Esophagus squamous epithelium (tissue), 5 donors: Measurements from ENCODE around the gene AHI1. TPM values are rescaled to one million over a fixed set of nuclear protein-coding genes. Genes with fewer than 3 reads are reported as not detected.
A peak's percentile ranks its signal among the peaks of the same experiment; 100 is the strongest.

Experiments used
- DNase-seq: peaks from one replicate; lab custom pipeline; 2025; lab: John Stamatoyannopoulos, UW
- H3K27ac ChIP-seq, 4 donors: fragments of 200-600 bp; sonication (generic); one replicate each; pipeline ENCODE4 v1.5.1; 2016 to 2019; ENCODE audit warnings: mild to moderate bottlenecking in 1 of 4
- H3K27me3 ChIP-seq, 4 donors: fragments of 200-600 bp; sonication (generic); 1 replicate in 3 of 4; 2 replicates in 1 of 4; pipeline versions ENCODE4 v1.5.1 to v1.6.0; 2017 to 2021; ENCODE audit warnings: antibody characterized with exemption in 1 of 4
- H3K36me3 ChIP-seq, 3 donors: fragments of 200-600 bp; sonication (generic); one replicate each; pipeline ENCODE4 v1.5.1; 2016 to 2019
- H3K4me1 ChIP-seq, 3 donors: fragments of 200-600 bp; sonication (generic); one replicate each; pipeline ENCODE4 v1.5.1; 2017 to 2019
- H3K4me3 ChIP-seq, 4 donors: fragments of 200-600 bp; sonication (generic); 1 replicate in 3 of 4; 2 replicates in 1 of 4; pipeline ENCODE4 v1.5.1; 2016 to 2019; ENCODE audit warnings: mild to moderate bottlenecking in 2 of 4, moderate library complexity in 1 of 4
- H3K9me3 ChIP-seq, 3 donors: fragments of 200-600 bp; sonication (generic); one replicate each; pipeline ENCODE4 v1.5.1; 2016 to 2019
- CTCF ChIP-seq, 6 experiments: fragments of 450-650 bp in 4 of 6; fragments of 200-600 bp in 2 of 6; sonication (generic) in 2 of 6; IDR thresholded peaks; one replicate each; pipeline ENCODE4 v1.5.1; 2016 to 2019; ENCODE audit warnings: antibody characterized with exemption in 6 of 6, mild to moderate bottlenecking in 4 of 6, moderate library complexity in 4 of 6
- POLR2A ChIP-seq, 4 donors: fragments of 450-650 bp; IDR thresholded peaks; one replicate each; pipeline ENCODE4 v1.6.1; 2017; ENCODE audit warnings: antibody characterized with exemption in 4 of 4, mild to moderate bottlenecking in 4 of 4, moderate library complexity in 3 of 4
- WGBS, 2 donors: methylation state at CpG; one replicate each; pipeline ENCODE4 v1.1.5; 2018; 5-methylcytosine and 5-hydroxymethylcytosine counted together
- intact Hi-C: fragments of 100-400 bp; cut with DNase I; formaldehyde crosslinking; loops from one replicate; pipeline ENCODE4 v1.15.0; 2022
- total RNA-seq, 4 donors: library from RNA; depleted of rRNA; stranded (reverse); fragments of >200 nt; gene quantifications; one replicate each; pipeline ENCODE4 v1.1.0, GENCODE V29; 2016
- donor health status: DM: yes; HTN: yes; CAD: no.

Gene AHI1
- total RNA-seq, 4 donors from 2014 or later: 4.5 to 24.2 (median 7.6) TPM

- 49 to 75% methylated on average over 2 to 3 of the region's 3 CpGs for WGBS, 2 donors
- intact Hi-C loops: no loop called here
- DNase-seq: no peak
- Histone ChIP-seq H3K4me3 (no peak overlapping the region), H3K27me3 (no peaks in the 10 kb centered on the region), H3K9me3 (no peaks in the 10 kb centered on the region), H3K27ac (no peak overlapping the region), H3K4me1 (no peaks in the 10 kb centered on the region), H3K36me3 (no peaks in the 10 kb centered on the region)
- no peak for TF ChIP-seq POLR2A (IDR thresholded peaks at IDR 0.05)
- no peak for TF ChIP-seq CTCF (IDR thresholded peaks at IDR 0.05)
Observed at GRCh38 chr6:135514706-135515105, 17.2 kb upstream of the AHI1 start.

- intact Hi-C loops: no loop called here
Observed at GRCh38 chr6:135506270-135506997, 8.9 kb upstream of the AHI1 start.

GRCh38 chr6:135505648-135506047 is 8.1 kb upstream of the AHI1 start:
- intact Hi-C loops: no loop called here
- Histone ChIP-seq H3K4me1 (no peaks in the 10 kb centered on the region), H3K4me3 (no peak overlapping the region), H3K9me3 (no peaks in the 10 kb centered on the region), H3K36me3 (no peaks in the 10 kb centered on the region), H3K27me3 (no peaks in the 10 kb centered on the region), H3K27ac (no peak overlapping the region)
- 29 to 50% methylated on average over 1 of the region's 1 CpG for WGBS, 2 donors
- no peak for DNase-seq
- TF ChIP-seq CTCF (IDR thresholded peaks at IDR 0.05) (no peak), POLR2A (IDR thresholded peaks at IDR 0.05) (no peak)

More at GRCh38 chr6:135506270-135506997, 8.9 kb upstream of the AHI1 start:
- no peaks in the 10 kb centered on the region for H3K36me3 ChIP-seq
- H3K27me3 ChIP-seq: no peaks in the 10 kb centered on the region
- H3K27ac ChIP-seq: no peak overlapping the region
- H3K4me1 ChIP-seq: no peaks in the 10 kb centered on the region
- DNase-seq: no peak
- no peak overlapping the region for H3K4me3 ChIP-seq
- TF ChIP-seq POLR2A (IDR thresholded peaks at IDR 0.05) (no peak), CTCF (IDR thresholded peaks at IDR 0.05) (peak; percentile 40 to 62 (median 44))
- WGBS, 2 donors: 56 to 63% methylated on average over 4 of the region's 4 CpGs
- no peaks in the 10 kb centered on the region for H3K9me3 ChIP-seq

GRCh38 chr6:135505222-135505621 is 7.7 kb upstream of the AHI1 start:
- intact Hi-C loops: no loop called here
- 88 to 94% methylated on average over 3 of the region's 3 CpGs for WGBS, 2 donors
- no peaks in the 10 kb centered on the region for H3K9me3 ChIP-seq

More at GRCh38 chr6:135505222-135505621, 7.7 kb upstream of the AHI1 start:
- Histone ChIP-seq H3K36me3 (no peaks in the 10 kb centered on the region), H3K27ac (no peak overlapping the region), H3K4me3 (no peak overlapping the region), H3K27me3 (no peaks in the 10 kb centered on the region), H3K4me1 (no peaks in the 10 kb centered on the region)
- TF ChIP-seq CTCF (IDR thresholded peaks at IDR 0.05) (no peak), POLR2A (IDR thresholded peaks at IDR 0.05) (no peak)
- no peak for DNase-seq
